Measurements from ENCODE around the gene MARK1.

GRCh38 chr1:220684890-220685289 lies 157.0 kb downstream of the MARK1 start:
- TF ChIP-seq CTCF (IDR thresholded peaks at IDR 0.05) = no peak
- no peak for TF ChIP-seq POLR2A (IDR thresholded peaks at IDR 0.05)

Measured in right lobe of liver (tissue), 4 donors.